ENCODE measurements around the gene SLC4A4. TPM values are rescaled to one million over a fixed set of nuclear protein-coding genes. Genes with fewer than 3 reads are reported as not detected.

SLC4A4 gene
- total RNA-seq, 2 donors from 2014 or later = 99.0 to 124 TPM

DNA sequence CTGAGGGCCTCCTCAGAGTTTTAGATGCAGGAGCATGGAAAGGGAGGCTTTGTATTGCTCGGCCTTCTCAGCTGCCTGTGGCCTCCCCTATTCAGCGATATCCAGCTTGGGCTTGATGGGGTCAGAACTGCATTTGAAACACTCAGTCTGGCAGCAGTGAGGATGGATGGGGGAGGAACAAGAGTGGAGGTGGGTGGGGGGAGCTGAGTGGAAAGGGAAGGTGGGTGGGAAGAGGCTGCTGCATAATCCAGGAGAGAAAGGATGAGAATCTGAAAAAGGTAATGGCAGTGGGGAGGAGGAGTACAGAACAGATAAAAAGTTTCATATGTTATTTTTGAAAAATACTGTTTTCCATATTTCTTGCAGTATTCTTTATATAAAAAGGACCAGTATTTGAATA is 202.7 kb downstream of the SLC4A4 start:
- Histone ChIP-seq H3K4me3 (no peak overlapping the region), H3K9ac (ENCODE audit: low read depth in 2 of 2, low read length in 2 of 2) (no peak overlapping the region), H3K27ac (no peak overlapping the region), H3K4me1 (no peaks in the 10 kb centered on the region), H3K9me3 (no peaks in the 10 kb centered on the region), H3K27me3 (no peaks in the 10 kb centered on the region), H3K36me3 (no peaks in the 10 kb centered on the region)
- intact Hi-C loops (cut with DNase I) = no loop called here
- TF ChIP-seq CTCF (IDR thresholded peaks at IDR 0.05) = no peak
- no peak for DNase-seq

DNA sequence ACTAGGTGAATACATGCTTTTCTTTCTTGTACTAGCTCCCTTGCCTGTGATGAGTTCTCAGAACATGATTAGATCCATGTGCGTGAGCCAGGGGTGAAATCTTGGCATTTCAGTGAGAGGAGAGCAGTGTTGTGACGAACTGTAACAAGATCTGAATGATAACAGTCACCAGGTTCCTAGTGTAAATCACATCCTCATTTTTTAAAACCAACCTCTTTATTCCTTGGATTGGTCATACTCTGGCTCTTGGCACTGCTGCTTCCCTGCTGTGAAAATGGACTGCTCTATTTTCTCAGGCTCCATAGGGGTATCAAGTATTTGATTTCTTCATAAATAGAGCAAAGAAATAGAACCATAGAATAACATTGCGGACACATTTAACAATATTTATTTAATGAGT is 206.3 kb downstream of the SLC4A4 start:
- Histone ChIP-seq H3K27me3 (no peaks in the 10 kb centered on the region), H3K36me3 (no peaks in the 10 kb centered on the region), H3K4me1 (peaks cover 6% of the 10 kb centered on the region), H3K27ac (no peak overlapping the region), H3K9ac (ENCODE audit: low read depth in 2 of 2, low read length in 2 of 2) (no peak overlapping the region), H3K9me3 (no peaks in the 10 kb centered on the region), H3K4me3 (no peak overlapping the region)
- no peak for TF ChIP-seq CTCF (IDR thresholded peaks at IDR 0.05)
- DNase-seq = no peak
- intact Hi-C loops (cut with DNase I) = no loop called here

GRCh38 chr4:71549516-71550160 is 210.8 kb downstream of the SLC4A4 start:
- Histone ChIP-seq H3K27me3 (no peaks in the 10 kb centered on the region), H3K36me3 (no peaks in the 10 kb centered on the region), H3K27ac (peak overlapping the region; percentile 60), H3K9ac (ENCODE audit: low read depth in 2 of 2, low read length in 2 of 2) (peak overlapping the region in 1 of 2 donors; percentile 48), H3K9me3 (no peaks in the 10 kb centered on the region), H3K4me1 (peaks cover 12% of the 10 kb centered on the region), H3K4me3 (no peak overlapping the region)
- intact Hi-C loops (cut with DNase I) = no loop called here
- no peak for TF ChIP-seq CTCF (IDR thresholded peaks at IDR 0.05)
- no peak for DNase-seq

- H3K9me3 ChIP-seq = no peaks in the 10 kb centered on the region
- intact Hi-C loops (cut with DNase I) = no loop called here
- H3K4me3 ChIP-seq = no peak overlapping the region
- peak overlapping the region; percentile 60 for H3K27ac ChIP-seq
- H3K27me3 ChIP-seq = no peaks in the 10 kb centered on the region
- DNase-seq = peak; percentile 35
- no peaks in the 10 kb centered on the region for H3K36me3 ChIP-seq
- H3K9ac ChIP-seq (ENCODE audit: low read depth in 2 of 2, low read length in 2 of 2) = peak overlapping the region in 1 of 2 donors; percentile 48
- no peak for TF ChIP-seq CTCF (IDR thresholded peaks at IDR 0.05)
- peaks cover 12% of the 10 kb centered on the region for H3K4me1 ChIP-seq
Observed at GRCh38 chr4:71550220-71551165, 211.7 kb downstream of the SLC4A4 start.

DNA sequence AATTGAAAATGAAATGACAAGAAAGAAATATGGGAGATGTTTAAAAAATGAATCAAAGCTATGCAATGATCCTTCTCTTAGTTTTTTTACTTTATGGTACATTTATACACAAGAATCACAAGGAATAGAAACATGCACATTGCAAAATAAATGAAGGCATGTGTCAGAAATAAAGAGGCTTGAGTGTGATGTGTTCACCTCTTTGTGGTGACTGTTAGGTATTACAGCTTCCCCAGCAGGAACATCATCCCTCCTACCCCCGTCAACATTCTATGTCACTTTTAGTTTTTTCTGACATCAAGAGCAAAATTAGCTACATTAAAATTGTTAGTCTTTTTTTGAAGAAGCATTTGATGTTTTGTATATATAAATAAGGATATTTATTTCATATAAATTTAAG is 214.8 kb downstream of the SLC4A4 start:
- Histone ChIP-seq H3K27me3 (no peaks in the 10 kb centered on the region), H3K4me1 (peaks cover 12% of the 10 kb centered on the region), H3K4me3 (no peak overlapping the region), H3K36me3 (no peaks in the 10 kb centered on the region), H3K9me3 (no peaks in the 10 kb centered on the region), H3K27ac (no peak overlapping the region), H3K9ac (ENCODE audit: low read depth in 2 of 2, low read length in 2 of 2) (no peak overlapping the region)
- intact Hi-C loops (cut with DNase I) = no loop called here
- TF ChIP-seq CTCF (IDR thresholded peaks at IDR 0.05) = peak; percentile 58
- DNase-seq = no peak

All from colonic mucosa (tissue), 4 donors.